Activated naive CD8-positive, alpha-beta T cell (primary cell): Measurements from ENCODE around the gene NEK1.

Source experiments
- H3K27ac Mint-ChIP-seq: one replicate; pipeline ENCODE4 v1.8.0; 2021; ENCODE audit warnings: mixed read lengths
- H3K27me3 Mint-ChIP-seq: one replicate; pipeline ENCODE4 v1.8.0; 2021; ENCODE audit warnings: mixed read lengths
- H3K36me3 Mint-ChIP-seq: one replicate; pipeline ENCODE4 v1.8.0; 2021; ENCODE audit warnings: mixed read lengths
- H3K4me1 Mint-ChIP-seq: one replicate; pipeline ENCODE4 v1.8.0; 2021; ENCODE audit warnings: low read depth, mixed read lengths
- H3K4me3 Mint-ChIP-seq: one replicate; pipeline ENCODE4 v1.8.0; 2021; ENCODE audit warnings: mild to moderate bottlenecking, mixed read lengths
- H3K9me3 Mint-ChIP-seq: one replicate; pipeline ENCODE4 v1.8.0; 2021; ENCODE audit warnings: low read depth, mixed read lengths

NEK1 gene

DNA sequence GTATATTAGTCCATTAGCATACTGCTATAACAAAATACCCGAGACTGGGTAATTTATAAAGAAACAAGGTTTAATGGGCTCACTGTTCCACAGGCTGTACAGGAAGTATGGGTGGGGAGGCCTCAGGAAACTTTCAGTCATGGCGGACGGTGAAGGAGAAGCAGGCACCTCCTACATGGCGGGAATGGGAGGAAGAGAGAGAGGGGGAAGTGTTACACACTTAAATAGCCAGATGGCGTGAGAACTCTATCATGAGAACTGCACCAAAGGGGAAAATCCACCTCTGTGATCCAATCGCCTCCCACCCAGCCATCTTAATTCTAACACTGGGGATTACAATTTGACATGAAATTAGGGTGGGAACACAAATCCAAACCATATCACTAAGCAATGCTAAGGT is 242.7 kb downstream of the NEK1 start:
- no peak overlapping the region for H3K4me3 Mint-ChIP-seq
- no peaks in the 10 kb centered on the region for H3K4me1 Mint-ChIP-seq
- H3K36me3 Mint-ChIP-seq = peaks cover 11% of the 10 kb centered on the region
- peaks cover 7% of the 10 kb centered on the region for H3K9me3 Mint-ChIP-seq
- no peaks in the 10 kb centered on the region for H3K27me3 Mint-ChIP-seq
- H3K27ac Mint-ChIP-seq = no peak overlapping the region

- H3K4me3 Mint-ChIP-seq = no peak overlapping the region
Measured at GRCh38 chr4:169367826-169368225, 244.6 kb downstream of the NEK1 start.

DNA sequence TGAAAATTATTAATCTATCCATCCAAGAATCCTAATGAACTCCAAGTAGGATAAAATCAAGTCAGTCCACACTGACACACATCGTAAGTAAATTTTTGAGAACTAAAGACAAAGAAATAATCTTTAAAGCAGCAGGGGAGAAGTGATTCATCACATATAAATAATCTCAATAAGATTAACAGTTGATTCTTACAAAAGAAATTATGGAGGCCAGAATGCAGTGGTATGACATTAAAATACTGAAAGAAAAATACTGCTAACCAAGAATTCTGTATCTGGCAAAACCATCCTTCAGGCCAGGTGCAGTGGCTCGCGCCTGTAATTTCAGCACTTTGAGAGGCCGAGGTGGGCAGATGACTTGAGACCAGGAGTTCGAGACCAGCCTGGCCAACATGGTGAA is 245.6 kb downstream of the NEK1 start:
- Mint-ChIP-seq H3K9me3 (peaks cover 7% of the 10 kb centered on the region), H3K27me3 (peaks cover 2% of the 10 kb centered on the region), H3K4me1 (no peaks in the 10 kb centered on the region)

More at GRCh38 chr4:169367826-169368225, 244.6 kb downstream of the NEK1 start:
- Mint-ChIP-seq H3K27ac (no peak overlapping the region), H3K4me1 (no peaks in the 10 kb centered on the region), H3K36me3 (peaks cover 11% of the 10 kb centered on the region), H3K27me3 (no peaks in the 10 kb centered on the region), H3K9me3 (peaks cover 7% of the 10 kb centered on the region)

DNA sequence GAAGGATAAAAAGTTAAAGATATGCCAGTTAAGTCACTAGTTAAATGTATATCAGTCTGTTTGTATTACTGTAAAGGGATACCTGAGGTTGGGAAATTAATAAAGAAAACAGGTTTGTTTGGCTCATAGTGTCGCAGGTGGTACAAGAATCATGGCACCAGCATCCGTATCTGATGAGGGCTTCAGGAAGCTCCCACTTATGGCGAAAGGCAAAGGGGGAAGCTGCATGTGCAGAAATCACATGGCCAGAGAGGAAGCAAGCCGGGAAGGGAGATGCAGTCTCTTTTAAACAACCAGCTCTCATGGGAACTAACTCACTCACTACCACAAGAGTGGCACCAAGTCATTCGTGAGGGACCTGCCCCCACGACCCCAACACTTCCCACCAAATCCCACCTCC is 249.8 kb downstream of the NEK1 start:
- no peak overlapping the region for H3K27ac Mint-ChIP-seq
- peaks cover 8% of the 10 kb centered on the region for H3K36me3 Mint-ChIP-seq
- H3K4me1 Mint-ChIP-seq = no peaks in the 10 kb centered on the region
- H3K27me3 Mint-ChIP-seq = peaks cover 2% of the 10 kb centered on the region
- H3K4me3 Mint-ChIP-seq = no peak overlapping the region
- peaks cover 7% of the 10 kb centered on the region for H3K9me3 Mint-ChIP-seq

More for the DNA sequence above, 245.6 kb downstream of the NEK1 start:
- H3K27ac Mint-ChIP-seq = no peak overlapping the region
- peaks cover 11% of the 10 kb centered on the region for H3K36me3 Mint-ChIP-seq
- no peak overlapping the region for H3K4me3 Mint-ChIP-seq

GRCh38 chr4:169361756-169362155 is 250.6 kb downstream of the NEK1 start:
- Mint-ChIP-seq H3K4me3 (no peak overlapping the region), H3K36me3 (peaks cover 8% of the 10 kb centered on the region), H3K27me3 (peaks cover 2% of the 10 kb centered on the region), H3K9me3 (peaks cover 7% of the 10 kb centered on the region), H3K4me1 (no peaks in the 10 kb centered on the region), H3K27ac (no peak overlapping the region)

DNA sequence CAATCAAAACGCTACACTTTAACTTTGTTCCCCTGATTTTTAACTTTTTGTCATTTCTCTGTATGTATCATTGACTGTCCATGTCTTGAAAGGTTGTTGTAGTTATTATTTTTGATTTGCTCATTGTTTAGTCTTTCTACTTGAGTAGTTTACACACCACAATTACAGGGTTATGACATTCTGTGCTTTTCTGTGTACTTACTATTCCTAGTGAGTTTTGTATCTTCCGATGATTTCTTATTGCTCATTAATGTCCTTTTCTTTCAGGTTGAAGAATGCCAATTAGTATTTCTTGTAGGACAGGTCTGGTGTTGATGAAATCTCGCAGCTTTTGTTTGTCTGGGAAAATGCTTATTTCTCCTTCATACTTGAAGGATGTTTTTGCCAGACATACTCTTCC is 252.4 kb downstream of the NEK1 start:
- no peaks in the 10 kb centered on the region for H3K9me3 Mint-ChIP-seq
- H3K27ac Mint-ChIP-seq = no peak overlapping the region
- H3K36me3 Mint-ChIP-seq = peaks cover 3% of the 10 kb centered on the region
- no peaks in the 10 kb centered on the region for H3K4me1 Mint-ChIP-seq
- H3K4me3 Mint-ChIP-seq = no peak overlapping the region
- peaks cover 3% of the 10 kb centered on the region for H3K27me3 Mint-ChIP-seq

DNA sequence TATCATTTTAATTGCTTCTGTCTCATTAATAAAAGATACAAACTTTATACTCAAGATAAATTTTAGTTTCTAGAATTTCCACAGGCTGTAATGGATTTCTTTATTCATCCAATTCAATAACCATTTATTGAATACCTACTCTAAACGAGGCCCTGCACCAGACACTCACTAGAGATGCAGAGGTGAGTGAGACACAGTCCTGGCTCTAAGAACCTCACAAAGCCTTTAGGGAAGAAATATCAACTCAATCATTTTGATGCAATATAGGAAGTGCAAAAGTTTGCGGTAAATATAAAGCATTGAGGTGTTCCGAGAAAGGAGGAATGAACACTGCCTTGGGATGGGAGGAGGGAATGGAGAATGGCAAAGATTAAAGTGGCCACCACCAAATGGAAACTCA is 260.0 kb downstream of the NEK1 start:
- H3K27ac Mint-ChIP-seq = no peak overlapping the region
- no peaks in the 10 kb centered on the region for H3K4me1 Mint-ChIP-seq
- H3K9me3 Mint-ChIP-seq = no peaks in the 10 kb centered on the region
- peaks cover 1% of the 10 kb centered on the region for H3K27me3 Mint-ChIP-seq
- H3K36me3 Mint-ChIP-seq = no peaks in the 10 kb centered on the region
- no peak overlapping the region for H3K4me3 Mint-ChIP-seq

DNA sequence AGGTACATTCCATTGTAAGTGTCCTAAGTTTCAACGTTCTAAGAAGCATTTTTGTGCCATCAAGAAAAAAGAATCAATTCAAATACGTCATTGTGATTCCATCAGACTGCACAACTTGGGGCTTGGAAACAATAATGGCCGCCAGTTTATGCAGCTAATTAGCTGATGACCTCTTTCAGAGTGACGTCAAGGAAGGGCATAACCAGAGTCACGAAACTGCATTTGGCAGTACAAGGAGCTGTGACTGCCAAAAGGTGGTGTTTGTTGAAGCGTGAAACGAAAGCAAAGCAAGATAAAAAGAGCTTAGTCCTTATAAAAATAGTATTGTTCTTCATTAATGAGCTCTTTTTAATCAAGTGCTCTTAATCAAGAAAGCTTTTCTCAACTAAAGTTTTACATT is 260.5 kb downstream of the NEK1 start:
- Mint-ChIP-seq H3K9me3 (no peaks in the 10 kb centered on the region), H3K36me3 (no peaks in the 10 kb centered on the region), H3K4me1 (no peaks in the 10 kb centered on the region), H3K27me3 (peaks cover 1% of the 10 kb centered on the region), H3K27ac (no peak overlapping the region), H3K4me3 (no peak overlapping the region)

DNA sequence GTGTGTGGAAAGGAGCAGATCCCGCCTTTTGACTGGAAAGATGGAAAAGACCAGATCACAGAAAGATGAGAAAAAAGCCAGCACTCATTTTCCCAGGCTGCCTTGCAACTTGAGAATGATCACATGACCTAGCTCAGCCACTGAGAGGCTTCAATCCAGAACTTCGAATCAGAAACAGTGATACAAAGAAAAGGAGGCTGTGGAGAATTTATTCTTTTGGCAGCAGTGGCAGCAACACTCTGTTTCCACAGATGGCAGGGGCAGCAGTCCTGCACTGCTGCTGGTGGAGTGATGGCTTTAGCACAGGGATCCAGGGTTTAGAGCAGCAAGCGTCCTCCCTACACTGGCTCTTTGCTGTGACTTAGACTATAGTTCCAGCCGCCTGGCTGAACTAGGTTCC is 263.8 kb downstream of the NEK1 start:
- no peaks in the 10 kb centered on the region for H3K9me3 Mint-ChIP-seq
- H3K27ac Mint-ChIP-seq = no peak overlapping the region
- no peak overlapping the region for H3K4me3 Mint-ChIP-seq
- H3K36me3 Mint-ChIP-seq = no peaks in the 10 kb centered on the region
- H3K4me1 Mint-ChIP-seq = no peaks in the 10 kb centered on the region
- H3K27me3 Mint-ChIP-seq = no peaks in the 10 kb centered on the region

DNA sequence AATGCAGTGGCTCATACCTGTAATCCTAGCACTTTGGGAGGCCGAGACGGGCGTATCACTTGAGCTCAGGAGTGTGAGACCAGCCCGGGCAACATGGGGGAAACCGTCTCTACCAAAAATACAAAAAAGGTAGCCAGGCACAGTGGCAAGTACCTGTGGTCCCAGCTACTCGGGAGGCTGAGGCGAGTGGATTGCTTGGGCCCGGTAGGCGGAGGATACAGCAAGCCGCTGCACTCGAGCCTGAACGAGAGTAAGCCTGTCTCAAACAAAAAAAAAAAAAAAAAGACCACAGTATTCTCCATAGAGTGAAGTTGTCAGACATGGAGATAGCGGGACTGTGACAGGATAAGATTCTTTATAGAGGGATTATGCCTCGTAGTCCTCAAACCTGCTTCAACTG is 265.5 kb downstream of the NEK1 start:
- Mint-ChIP-seq H3K27ac (no peak overlapping the region), H3K36me3 (no peaks in the 10 kb centered on the region), H3K4me1 (no peaks in the 10 kb centered on the region), H3K9me3 (no peaks in the 10 kb centered on the region), H3K27me3 (no peaks in the 10 kb centered on the region), H3K4me3 (no peak overlapping the region)

GRCh38 chr4:169345316-169345721 is 267.1 kb downstream of the NEK1 start:
- no peak overlapping the region for H3K27ac Mint-ChIP-seq
- H3K27me3 Mint-ChIP-seq = no peaks in the 10 kb centered on the region
- no peaks in the 10 kb centered on the region for H3K9me3 Mint-ChIP-seq
- no peak overlapping the region for H3K4me3 Mint-ChIP-seq
- H3K4me1 Mint-ChIP-seq = no peaks in the 10 kb centered on the region
- H3K36me3 Mint-ChIP-seq = no peaks in the 10 kb centered on the region
